CD1c-positive myeloid dendritic cell (primary cell): ENCODE results near the gene USP4.
"Not testable (repeated sequence)": the region's sequence is repeated elsewhere in the genome, so short reads cannot be mapped to it uniquely, and the experiment has no call there.

Experiments used
- DNase-seq: peaks from one replicate; pipeline ENCODE4 v3.0.0-alpha.2; 2016; ENCODE audit errors: extremely low spot score

Gene USP4

DNA sequence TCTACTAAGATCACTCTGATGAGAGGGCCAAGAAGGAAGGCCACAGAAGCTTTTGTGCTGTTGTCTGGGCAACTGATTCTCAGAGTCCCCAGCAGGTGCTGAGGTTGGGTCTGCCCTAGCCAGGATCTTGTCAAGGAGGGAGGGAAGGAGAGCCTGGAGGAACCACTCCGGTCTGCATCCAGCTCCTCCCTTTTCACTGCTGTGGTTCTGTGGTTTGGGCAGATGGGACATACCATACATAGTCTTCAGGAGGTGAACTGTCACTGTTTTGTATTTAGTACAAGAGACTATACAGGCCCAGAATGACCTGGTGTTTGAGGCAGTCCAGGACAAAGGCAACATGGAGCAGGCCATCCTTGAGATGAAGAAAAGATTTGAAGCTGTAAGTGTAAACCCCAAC is 84.7 kb downstream of the USP4 start:
- DNase-seq: no peak

- no peak for DNase-seq
These were observed 86.3 kb downstream of the USP4 start for GRCh38 chr3:49253512-49253911.

GRCh38 chr3:49248840-49249227 is 91.0 kb downstream of the USP4 start:
- DNase-seq: peak; percentile 89

DNA sequence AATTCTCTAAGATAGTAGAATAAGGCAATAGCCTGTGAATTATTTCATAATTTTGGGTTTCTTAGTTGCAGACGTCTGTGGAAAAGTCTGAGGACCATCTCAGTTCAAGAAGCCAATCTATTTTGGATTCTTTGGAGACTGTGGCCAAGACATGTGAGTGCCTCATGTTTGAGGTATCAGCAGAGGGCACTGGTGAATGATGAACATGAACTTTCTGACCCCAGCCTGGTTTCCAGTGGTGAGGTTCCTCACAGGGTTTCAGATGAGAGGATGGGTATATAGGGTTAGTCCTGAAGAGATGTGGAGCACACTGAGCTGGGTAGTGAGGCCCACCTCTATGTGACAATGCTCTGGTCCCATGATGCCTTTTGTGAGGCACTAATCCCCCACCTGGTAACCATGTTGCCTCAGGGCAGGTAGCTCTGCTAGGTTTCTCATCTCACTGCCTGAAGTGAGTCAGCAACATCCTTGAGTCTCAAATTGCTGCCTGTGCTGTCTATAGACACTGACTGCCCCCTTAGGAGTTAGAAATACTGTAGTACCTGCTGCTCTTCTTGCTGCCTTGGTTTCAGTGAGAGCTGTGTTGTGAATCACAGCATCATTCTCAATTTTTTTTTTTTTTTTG is 95.2 kb downstream of the USP4 start:
- DNase-seq: no peak

- DNase-seq: not testable (repeated sequence)
These were observed 99.8 kb downstream of the USP4 start for GRCh38 chr3:49240091-49240490.

DNA sequence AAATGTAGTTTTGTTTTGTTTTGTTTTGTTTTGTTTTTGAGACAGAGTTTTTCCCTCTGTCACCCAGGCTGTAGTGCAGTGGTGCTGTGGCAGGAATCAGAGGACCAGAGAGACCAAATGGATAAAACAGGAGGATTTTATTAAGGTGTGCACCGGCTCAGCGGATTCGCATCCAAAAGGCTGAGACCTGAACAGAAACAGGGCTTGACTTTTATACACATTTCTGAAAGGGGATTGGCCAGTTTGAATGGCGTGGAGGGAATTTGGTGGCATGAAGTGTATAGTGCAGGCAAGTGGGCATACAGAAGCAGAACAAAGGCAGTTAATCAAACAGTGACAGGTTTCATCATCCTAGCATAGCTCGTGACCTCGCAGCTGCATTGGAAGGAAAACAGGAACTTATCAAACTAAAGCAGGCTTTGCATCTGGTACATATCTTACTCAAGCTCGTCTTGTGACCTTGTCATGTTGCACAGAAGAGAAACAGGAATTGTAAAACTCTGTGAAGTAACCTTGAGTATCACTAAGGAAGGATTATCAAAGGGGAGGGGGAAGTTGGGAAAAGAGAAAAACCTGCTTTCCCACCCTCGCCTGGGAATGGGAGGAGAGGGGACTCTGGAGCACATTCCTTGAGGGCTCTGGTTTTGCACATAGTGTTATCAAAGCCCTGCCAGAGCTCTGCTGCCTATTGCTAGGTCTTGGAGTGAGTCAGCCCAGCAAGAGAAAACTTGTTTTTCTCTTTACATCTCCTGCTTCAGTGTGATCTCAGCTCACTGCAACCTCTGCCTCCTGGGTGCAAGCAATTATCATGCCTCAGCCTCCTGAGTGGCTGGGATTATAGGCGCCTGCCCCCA is 101.4 kb downstream of the USP4 start:
- peak; percentile 95 for DNase-seq

DNA sequence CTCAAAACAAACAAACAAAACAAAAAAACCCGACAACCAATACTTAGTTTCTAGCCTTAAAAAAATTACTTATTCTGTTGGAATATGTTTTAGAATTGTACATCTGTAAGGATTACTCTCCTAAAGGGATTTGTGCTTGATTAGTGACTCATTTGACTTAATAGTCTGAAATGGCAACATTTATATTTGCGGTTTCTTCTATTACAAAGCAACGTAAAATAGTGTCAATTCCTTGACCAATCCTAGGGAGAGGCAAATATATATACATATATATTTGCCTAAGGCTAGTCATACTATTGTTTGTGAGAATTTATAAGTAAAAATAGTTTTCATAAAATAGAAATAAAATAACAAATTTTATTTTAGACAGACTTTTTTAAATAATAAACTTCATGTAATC is 102.5 kb downstream of the USP4 start:
- DNase-seq: no peak

DNA sequence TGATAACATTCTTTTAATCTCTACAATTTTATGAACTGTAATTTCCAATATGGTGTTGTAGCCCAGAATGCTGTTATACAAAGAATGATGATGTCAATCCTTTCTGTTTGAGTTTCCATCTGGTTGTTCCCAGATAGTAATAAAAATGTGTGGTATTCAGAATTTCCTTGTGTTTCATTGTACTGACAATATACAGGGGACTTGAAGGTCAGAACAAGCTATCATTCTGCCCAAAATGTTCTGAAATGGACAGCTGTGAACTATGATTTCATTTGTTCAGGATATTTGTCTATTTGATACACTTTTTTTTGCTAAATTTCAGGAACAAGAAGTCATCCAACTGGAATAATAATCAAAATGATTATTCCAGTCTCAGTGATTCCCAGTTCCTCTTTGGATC is 103.6 kb downstream of the USP4 start:
- peak; percentile 22 for DNase-seq

- not testable (repeated sequence) for DNase-seq
These were observed 111.0 kb downstream of the USP4 start for GRCh38 chr3:49228817-49229216.
